ENCODE results near the gene CAPN9.
A peak's percentile ranks its signal among the peaks of the same experiment; 100 is the strongest.
"Not testable (repeated sequence)": the region's sequence is repeated elsewhere in the genome, so short reads cannot be mapped to it uniquely, and the experiment has no call there.

Gene CAPN9

DNA sequence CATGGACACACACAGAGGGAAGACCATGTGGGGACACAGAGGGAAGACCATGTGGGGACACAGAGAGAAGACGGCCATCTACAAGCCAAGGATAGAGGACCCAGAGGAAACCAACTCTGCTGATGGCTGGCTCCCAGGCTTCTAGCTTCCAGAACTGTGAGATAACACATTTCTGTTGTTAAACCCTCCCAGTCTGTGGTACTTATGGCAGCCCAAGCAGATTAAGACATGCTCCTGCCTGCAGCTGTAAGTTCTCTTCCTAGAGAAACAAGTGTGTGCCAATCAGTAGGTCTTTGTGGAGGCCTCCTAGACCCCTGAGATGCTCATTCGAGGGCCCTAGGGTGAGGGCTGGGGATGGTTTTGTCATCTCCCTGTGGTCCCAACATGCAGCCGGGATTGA, 35.9 kb upstream of the CAPN9 start:
- no peak for DNase-seq

DNA sequence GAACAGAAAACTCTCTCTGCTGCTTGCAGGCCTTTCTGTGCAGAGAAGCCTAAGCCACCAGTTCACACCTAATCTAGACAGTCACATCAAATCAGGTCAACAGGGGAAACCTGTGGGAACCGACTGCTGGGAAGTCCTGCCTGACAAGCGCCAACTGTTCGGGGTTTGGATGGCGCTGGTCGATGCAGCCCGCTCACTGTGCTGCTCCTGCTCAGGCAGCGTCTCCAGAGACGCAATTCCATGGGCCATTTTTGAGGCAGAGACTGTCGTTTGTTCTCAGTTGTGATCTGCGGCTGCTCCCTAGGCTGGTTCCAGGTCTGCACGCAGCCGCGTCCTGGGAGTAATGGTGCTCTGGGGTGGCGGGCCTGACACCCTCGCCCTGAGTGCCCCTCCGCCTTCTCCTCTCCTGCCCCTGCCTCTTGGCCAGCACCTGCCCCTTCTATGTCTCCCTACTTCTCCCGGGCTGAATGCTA, 34.7 kb upstream of the CAPN9 start:
- DNase-seq: no peak

DNA sequence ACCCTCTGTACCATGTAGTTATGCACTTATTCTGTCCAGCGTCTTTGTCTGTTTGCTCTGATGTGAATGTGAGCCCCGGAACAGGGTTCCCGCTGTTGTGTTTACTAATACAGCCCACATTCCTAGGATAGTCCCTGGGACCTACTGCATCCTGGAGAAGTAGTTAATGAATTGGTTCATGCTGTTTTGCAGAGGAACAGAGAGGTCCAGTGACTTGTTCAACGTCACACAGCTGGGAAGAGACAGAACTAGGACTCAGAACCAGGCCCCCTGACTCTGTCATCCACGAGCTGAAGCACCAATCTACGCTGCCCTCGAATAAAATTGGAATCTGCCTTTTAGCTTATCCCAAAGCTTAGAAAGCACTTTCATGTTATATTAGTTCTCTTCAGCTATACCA, 34.0 kb upstream of the CAPN9 start:
- no peak for DNase-seq

DNA sequence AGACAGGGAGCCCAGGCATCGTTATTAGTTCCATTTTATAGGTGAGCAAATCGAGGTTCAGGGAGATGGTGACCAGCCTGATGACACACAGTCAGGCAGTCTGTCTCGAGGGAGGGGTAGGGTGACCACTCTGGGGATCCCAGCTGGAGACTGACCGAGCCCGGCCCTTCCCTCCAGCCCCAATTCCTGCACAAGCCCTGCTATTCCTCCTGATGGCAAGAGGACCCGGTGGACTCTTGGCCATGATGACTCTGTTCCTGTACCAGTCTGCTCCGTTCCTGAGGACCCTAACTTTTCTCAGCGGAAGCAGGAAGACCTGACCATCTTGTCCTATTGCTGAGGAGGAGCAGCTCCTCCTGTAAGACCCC, 33.7 kb upstream of the CAPN9 start:
- DNase-seq: no peak

DNA sequence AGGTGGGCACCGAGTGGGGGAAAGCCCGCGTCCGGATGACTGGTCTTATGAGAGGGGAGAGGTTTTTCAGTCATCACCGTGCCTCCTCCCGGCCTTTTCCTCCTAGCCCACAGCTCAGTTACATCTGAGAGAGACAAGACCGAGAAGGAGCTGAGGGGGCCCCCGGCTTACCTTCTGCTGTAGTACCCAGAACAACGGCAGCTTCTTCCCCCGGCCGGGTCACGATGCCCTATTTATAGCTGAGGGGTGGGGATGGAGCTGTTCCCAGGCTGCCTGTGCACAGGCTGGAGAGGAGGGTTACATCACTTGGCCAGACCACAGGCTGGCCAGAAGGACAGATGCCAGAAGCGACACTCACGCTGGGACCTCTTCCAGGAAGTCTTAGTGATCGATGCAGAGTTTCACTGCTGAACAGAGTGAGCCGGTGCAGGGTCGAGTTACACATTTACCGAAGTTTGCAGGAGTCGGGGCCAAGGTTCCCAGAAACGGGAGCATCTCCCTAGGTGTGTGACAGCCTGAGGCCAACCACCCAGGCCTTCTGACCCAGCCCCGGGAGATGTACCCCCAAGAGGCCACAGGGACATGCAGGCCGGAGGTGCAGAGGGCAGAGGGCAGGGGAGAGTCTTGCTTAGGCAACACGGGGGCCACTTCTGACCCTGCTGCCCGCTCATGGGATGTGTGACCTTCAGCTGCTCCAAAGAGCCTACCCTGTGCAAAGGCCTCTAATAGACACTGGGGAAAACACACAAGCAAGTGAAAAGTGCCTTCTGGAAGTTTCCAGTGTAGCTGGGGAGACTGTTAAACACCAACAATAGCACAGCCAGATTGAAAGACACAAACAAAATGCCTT, 33.0 kb upstream of the CAPN9 start, which contains the start of gene AGT:
Gene AGT (minus strand): TSS at position 208 of the 850 bp plus-strand sequence. CDS start 3,299 bp downstream, outside the sequence.
- peak; percentile 81 for DNase-seq

DNA sequence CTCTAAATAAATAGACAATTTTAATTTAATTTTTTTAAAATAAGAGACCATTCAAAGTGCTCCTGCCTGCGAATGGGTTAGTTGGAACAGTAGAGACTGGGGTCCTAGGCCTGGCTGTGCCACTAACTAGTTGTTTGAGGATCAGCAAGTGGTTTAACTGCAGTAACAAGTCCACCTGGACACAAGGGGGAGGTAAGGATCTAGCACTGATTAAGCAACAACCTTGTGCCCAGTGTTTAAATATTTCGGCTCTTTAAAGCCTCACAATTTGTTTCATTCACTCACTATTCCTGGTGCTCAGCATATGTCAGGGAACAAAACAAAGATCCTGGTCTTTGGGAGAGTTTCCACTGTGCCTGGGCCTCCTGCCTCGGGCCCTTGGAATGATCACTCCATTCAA, 31.7 kb upstream of the CAPN9 start:
- no peak for DNase-seq

DNA sequence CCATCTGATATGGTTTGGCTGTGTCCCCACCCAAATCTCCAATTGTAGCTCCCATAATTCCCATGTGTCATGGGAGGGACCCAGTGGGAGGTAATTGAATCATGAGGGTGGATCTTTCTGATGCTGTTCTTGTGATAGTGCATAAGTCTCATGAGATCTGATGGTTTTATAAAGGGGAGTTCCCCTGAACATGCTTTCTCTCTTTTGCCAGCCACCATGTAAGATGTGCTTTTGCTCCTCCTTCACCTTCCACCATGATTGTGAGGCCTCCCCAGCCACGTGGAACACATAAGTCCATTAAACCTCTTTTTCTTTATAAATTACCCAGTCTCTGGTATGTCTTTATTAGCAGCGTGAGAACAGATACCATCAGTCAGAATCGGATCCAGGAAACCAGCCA, 30.7 kb upstream of the CAPN9 start:
- not testable (repeated sequence) for DNase-seq

DNA sequence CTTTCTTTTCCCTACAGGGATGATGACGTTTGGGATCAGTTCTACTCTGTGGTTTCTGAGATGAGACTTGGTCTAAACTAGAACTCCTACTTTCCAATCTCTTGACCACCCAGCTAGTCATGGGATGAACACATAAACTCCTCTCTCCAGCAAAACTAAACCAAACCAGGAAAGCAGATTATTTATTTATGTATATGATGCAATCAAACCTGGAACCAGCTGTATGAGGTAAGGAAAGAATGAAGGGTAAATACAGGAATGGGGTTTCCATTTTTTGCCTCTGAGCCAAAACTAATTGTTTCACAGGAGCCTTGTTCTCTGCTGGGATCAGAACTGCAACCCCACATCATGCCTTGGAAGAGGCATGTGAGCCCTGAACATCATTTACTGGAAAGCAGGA, 29.9 kb upstream of the CAPN9 start:
- DNase-seq: no peak

DNA sequence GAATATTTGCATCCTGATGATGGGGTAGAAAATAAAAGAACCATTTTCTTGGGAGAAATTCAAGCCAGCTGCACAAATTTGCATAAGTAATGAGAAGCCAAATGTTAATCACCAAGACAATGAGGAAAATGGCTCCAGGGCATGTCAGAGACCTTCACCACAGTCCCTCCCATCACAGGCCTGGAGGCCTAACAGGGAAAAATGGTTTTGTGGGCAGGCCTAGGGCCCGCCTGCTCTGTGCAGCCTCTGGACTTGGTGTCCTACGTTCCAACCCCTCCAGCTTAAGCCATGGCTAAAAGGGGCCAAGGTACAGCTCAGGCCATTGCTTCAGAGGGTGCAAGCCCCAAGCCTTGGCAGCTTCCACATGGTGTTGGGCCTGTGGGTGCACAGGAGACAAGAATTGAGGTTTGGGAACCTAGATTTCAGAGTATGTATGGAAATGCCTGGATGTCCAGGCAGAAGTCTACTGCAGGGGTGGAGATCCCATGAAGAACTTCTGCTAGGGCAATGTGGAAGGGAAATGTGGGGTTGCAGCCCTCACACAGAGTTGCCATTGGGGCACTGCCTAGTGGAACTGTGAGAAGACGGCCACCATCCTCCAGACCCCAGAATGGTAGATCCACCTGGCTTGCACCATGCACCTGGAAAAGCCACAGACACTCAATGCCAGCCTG, 25.2 kb upstream of the CAPN9 start:
- not testable (repeated sequence) for DNase-seq

DNA sequence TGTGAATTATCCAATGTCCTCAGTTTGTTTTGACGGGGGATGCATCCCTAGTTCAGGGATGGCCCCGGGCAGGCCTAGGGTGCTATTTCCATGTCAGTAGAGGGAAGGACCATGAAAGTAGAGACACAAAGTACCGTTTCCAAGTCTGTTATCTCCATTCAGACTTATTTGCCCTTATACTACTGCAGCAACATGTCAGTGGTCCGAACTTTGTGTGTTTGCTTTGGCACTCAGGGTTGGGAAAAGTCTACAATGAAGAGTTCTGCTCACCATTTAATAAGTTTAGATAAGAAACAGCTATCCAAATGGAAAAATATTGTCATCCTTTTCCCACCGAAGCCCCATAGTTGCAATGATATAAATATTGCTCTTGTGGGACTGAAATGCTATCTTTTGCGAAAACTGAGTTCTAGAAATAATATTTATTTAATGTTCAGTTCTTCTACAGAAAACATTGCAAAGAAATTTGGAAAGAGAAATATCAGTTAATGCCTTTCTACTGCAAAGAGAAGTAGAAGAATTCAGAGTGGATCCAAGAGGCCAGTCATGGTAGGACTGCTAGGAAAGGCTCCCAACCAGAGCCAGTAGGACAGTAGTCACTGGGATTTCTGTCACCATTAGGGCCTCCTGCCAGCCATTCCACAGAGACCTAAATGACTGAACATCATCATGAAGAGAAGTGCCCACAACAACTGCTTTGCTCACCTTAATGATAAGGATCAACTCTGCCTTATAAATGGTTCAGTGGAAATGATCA, 21.8 kb upstream of the CAPN9 start:
- no peak for DNase-seq

DNA sequence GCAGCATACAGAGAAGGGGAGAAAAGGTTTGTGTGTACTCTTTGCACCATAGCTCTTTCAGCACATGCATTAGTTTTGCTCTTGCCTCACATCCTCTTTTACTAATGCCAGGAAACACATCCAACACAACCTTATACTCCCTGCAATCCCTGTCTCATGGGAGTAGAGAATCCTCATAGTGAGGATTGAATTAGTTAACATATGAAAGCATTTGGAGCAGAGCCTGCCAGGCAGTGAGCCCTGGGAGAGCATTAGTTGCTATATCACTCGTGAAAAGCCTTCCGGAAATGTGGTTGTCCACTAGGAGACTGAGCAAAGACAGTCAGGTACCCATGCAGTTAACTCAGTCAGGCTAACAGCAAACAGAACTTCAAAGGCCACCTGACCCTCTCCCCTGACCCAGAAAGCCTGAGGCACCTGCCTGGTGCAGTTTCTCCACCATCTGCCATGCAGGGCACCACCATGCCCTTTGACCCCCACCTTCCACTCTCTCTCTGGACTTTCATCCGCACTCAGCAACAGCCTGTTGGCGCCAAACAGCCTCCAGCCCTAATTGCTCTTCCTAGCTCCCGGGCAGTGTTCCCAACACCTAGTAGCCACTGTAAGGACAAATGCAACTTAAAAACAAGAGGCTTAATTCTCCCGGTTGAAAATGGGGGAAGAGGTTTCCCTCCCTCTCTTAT, 18.3 kb upstream of the CAPN9 start:
- no peak for DNase-seq

DNA sequence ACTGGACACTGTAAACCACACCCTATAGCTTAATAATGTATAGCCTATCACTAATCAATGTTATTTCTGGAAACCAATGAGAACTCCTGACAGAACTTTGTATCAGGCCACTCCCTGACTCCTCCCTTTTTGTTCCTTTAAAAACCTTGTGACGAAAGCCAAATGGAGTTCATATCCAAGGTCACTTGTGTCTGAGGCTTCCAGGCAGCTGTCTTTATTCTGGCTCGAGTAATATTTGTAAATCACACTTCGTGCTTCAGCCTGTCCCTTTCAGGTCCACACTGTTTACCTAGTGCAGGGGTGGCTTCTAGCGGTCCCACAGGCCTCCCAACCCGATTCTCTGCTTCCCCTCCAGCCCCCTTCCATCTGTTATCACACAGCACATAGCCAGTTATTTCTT, 16.2 kb upstream of the CAPN9 start:
- DNase-seq: no peak

DNA sequence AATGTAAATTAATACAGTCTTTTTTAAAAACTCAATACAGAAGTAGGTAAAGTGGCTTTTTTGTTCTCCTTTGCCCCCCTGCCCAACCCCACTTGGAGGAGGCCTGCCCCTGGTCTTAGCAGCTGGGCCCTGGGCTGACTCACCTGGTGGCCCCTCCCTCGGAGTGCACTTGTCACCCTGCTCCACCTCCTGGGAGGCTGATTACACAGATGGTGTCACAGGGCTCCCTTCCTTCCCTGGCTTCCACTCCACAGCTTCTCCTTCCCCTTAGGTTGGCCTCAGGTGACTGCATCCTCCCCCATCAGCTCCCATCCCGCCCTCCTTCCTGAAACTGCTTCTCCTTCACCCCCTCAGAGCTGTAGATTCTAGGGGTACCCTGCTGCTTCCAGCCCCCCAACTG, 11.7 kb upstream of the CAPN9 start:
- DNase-seq: no peak

DNA sequence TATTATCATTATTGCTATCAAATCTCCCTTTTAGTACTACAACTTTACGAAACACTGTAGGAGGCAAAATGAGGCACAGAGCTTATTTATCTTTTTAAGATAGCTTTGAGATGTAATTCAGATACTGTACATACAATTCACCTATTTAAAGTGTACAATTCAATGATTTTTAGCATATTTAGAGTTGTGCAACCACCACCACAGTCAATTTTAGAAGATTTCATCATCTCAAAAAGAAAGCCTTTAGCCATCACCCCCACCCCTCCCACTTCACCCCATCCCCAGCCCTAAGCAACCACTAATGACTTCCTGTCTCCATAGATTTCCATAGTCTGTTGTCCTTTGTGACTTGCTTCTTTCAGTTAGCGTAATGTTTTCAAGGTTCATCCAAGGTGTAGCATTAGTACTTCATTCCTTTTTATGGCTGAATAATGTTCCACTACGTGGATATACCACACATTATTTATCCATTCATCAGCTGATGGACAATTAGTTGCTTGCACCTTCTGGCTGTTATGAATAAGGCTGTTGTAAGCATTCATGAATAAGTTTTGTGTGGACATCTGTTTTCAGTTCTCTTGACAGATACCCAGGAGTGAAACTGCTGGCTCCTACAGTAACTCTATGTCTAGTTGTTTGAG, 9.4 kb upstream of the CAPN9 start:
- no peak for DNase-seq

DNA sequence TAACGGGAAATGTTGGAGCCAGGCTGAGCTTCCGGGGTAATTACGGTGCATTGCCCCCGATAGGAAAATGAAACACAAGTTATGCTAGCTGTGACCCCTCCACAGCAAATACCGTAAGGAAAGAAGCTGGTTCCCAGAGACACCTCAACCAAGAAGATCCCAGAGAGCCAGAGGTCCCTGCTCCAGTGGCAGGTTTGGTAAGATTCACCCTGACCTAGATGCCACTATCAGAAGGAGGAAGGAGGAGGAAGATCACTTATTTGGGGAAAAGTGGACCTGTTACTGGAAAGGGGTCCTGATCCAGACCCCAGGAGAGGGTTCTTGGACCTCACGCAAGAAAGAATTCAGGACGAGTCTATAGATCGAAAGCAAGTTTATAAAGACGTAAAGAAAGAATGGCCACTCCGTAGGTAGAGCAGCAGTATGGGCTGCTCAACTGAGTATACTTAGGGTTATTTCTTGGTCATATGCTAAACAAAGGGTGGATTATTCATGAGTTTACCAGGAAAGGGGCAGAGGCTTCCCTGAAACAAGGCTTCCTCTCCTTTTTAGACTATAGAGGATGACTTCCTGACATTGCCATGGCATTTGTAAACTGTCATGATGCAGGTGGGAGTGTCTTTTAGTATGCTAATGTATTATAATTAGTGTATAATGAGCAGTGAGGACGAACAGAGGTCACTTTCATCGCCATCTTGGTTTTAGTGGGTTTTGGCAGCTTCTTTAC, 7.5 kb upstream of the CAPN9 start:
- DNase-seq: no peak

DNA sequence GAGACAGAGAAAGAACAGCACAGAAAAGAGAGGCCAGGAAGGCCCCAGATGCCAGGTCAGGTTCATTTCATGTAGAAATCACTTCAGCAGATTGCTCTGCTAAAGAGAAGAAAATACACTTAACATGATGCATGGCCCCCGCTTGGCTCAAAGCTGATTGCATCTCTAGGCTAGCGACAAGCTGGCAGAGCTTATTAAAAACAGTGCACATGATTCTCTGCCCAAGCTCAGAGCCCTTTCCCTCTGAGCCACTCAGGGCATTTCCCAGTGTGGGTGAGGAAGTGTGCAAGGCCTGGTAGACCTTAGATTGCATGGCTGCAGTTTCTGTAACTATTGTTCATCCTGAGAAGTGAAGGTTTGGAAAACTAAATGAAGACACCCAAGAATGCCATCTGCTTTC, 3.3 kb upstream of the CAPN9 start:
- no peak for DNase-seq

DNA sequence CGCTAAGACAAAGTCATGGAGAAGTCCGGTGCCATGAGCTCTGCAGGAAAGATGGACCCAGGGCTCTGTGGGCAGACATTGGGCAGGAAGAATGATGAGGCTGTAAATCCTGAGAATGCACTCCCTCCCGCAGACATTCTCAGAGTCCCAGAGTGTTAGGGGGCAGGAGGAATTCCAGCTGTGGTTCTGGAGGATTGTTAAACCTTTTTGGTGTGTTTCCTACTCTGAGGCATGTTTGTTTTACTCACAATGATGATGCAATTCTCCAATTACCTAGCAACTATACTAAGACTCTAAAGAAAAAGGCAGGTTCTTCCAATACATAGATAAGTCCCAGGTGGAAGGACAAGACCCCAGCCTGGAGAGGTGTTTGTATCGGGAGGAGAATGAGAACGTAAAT, 2.8 kb upstream of the CAPN9 start:
- DNase-seq: peak; percentile 17

DNA sequence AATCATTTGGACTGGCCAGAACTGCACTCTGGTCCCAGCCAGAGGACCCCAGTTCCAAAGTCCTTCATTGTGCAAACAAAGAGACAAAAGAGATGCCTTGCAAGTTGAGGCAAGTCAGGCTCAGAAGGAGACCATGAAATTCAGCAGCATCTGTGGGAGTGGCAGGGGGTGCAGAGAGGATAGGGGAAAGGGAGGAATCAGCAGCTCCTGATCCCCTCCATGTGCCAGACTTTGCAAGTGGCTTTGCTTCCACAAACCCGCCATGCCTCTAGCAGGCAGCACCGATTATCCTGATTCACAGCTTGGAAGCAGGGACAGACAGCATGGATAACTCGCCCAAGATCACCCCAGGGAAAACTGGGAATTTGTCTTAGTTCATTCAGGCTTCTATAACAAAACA, 2.1 kb upstream of the CAPN9 start:
- no peak for DNase-seq

DNA sequence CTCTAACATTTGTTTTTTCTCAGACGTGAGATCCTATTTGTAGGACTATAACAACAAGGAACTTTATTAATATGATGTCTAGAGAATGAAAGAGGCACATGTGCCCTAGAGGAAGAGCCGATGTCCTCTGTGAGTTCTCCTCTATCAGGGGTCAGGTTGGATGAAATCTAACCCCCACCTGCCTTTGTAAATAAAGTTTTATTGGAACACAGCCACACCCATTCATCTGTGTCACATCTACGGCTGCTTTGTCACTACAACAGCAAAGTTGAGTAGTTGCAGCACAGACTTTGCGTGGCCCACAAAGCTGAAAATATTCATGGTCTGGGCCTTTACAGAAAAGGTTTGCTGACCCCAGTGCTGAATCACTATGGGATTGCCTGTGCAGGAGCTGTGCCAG, 571 bp upstream of the CAPN9 start:
- no peak for DNase-seq

DNA sequence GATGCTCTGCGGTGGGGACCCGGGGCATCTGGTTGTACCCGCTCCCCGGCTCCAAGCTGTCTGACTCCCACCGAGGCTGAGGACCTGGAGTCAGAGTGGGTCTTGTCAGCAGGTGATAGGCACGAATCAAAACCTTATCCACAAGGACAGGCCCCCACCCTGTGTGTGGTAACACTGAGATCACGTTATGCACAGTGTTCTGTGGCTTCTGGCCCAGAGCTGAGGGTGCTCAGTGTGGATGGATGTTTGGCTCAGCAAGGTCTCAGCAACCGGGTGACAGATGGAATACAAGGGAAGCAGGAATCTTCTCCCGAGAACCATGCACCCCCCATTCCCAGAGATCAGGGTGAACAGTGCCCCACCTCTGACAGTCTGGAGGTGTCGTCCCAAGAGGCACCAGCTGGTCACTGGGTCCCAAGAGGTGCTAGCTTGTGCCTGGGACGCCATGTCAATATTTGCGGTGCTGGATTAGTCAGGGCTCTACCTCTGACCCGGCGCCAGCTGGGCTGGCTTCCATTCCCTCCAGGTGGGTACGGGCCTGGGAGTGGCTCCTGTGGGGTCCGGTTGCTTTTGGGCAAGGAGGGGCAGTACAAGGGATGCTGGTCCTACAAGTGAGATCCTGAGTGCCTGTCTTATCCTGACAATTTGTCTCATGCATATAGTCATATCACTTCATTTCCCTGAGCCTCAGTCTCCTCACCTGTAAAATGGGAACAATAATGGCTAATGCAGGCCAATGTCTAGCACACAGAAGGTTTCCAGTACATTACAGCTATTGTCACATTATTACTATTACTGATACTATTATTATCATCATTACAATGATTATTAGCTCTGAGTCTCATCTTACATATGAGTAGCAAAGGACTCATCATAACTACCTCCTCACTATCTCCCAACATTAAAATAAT, 957 bp downstream of the CAPN9 start:
- DNase-seq: no peak

DNA sequence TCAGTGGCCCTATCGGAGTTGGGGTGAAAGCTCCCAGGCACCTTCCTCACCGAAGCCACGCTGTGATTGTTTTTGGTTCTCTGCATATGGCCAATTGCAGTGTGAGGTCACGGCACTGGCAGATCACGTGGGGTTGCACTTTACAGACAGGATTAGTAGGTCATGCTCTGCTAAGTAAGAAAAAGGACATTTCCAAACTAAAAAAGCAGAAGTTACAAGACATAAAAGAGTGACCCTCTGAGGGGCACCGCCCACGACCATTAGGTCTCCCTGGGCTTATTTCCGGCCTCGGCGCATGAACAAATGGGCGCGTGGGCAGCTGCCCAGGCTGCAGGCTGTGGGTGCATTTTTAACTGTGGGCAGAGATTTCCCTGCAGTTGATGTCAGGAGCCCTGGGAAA, 2.0 kb downstream of the CAPN9 start:
- no peak for DNase-seq
